Hepatocyte (in vitro differentiated cells): ENCODE data around the gene CIC.

Experiments used
- CTCF ChIP-seq: fragments of 200-600 bp; sonication (generic); IDR thresholded peaks from 2 replicates; pipeline ENCODE4 v1.5.1; 2016; ENCODE audit warnings: antibody characterized with exemption, mild to moderate bottlenecking; ENCODE audit not compliant: poor library complexity
- EZH2 ChIP-seq: fragments of 200-600 bp; sonication (generic); IDR thresholded peaks from 2 replicates; pipeline ENCODE4 v1.6.1; 2016; ENCODE audit warnings: antibody characterized with exemption, mild to moderate bottlenecking, borderline replicate concordance
- EZH2phosphoT487 ChIP-seq: fragments of 200-600 bp; sonication (generic); IDR thresholded peaks from one replicate; pipeline ENCODE4 v1.6.1; 2018; ENCODE audit warnings: antibody characterized with exemption, mild to moderate bottlenecking, low read depth, moderate library complexity; ENCODE audit not compliant: unreplicated experiment, severe bottlenecking

DNA sequence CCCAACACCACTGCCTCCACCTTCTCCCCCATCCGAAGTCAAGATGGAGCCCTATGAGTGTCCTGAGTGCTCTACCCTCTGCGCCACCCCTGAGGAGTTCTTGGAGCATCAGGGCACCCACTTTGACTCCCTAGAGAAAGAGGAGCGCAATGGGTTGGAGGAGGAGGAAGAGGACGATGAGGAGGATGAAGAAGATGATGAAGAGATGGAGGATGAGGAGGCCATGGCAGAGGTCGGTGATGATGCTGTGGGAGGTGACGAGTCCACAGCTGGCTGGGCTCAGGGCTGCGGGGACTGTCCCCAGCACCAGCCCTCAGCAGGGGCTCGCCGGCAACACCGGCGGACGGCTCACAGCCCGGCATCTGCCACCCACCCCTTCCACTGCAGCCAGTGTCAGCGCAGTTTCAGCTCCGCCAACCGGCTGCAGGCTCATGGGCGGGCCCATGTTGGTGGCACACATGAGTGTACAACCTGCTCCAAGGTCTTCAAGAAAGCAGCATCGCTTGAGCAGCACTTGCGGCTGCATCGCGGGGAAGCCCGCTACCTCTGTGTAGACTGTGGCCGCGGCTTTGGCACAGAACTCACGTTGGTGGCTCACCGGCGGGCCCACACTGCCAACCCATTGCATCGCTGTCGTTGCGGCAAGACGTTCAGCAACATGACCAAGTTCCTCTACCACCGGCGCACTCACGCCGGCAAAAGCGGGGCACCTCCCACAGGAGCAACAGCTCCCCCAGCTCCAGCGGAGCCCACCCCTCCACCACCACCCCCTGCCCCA lies 43.9 kb upstream of the CIC start:
- TF ChIP-seq CTCF (no peak), EZH2 (no peak), EZH2phosphoT487 (no peak)
